Retina (tissue), 1 donor: ENCODE results near the gene NHEJ1.

Experiments
- DNase-seq: peaks from one replicate; pipeline ENCODE4 v3.0.0-alpha.2; 2016

NHEJ1 gene

DNA sequence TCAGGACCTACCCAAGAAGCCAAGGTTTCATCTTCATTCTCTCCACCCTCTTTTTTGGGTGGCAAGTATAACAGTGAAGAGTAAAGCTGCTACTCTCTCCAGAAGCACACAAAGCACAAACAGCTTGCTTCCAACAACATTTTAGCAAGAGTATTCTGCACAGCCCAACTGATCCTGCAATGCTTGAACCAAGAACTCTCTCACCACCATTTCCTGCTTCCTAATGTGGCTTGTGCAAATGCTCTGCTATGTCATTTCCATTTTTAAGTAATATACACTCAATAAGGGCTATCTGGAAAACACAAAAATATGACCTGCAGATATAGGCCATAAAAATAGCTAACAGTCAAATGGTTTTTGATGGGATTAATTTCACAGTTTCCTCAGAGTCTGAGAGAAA, 75.8 kb downstream of the NHEJ1 start:
- DNase-seq: no peak

- no peak for DNase-seq
Measured at GRCh38 chr2:219082332-219082958, 78.2 kb downstream of the NHEJ1 start.

DNA sequence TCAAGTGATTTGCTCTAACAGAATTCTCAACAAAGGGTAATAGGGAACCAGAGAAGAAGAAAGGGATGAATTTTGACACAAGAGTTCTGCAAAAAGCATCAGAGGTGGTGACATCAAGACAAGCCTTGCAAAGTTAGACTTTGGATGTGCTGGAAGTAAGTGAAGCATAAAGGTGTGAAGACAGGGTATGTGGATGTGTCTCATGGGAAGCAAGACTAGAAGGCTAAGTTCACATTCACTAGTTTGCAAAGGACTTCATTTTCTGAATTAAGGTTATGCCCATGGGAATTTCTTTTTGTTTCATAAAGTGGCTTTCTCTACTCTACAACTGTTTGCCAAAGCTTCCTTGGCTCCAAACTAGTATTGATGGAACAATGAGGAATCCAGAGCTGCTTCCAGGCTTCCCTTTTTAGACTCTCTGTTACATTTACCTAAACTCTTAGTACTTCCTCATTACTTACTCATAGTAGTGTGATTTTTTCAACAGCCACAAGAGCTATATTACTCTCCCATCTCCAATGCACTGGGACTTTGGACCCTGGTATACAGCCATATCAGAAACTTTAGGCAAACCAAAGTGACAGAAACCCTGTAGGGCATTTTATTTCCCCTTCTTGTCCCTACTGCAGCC, 78.8 kb downstream of the NHEJ1 start:
- no peak for DNase-seq

DNA sequence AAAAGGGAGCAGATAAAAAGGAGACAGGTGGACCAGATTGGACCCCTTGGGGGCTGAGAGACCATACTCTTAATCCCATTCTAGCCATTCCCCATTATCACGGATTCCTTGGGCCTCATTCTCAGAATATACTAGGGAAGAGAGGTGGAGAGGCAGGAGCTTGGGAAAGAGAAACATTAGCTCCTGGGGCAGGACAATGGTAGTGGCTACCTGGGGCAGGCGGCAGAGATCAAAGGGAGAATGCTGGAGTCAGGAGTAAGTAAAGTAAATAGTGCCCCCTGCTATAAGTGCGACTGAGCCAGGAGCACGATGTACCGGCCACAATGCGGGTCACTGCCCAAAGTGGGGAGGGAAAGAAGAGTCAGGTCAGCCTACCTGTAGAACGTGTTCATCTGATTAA, 79.5 kb downstream of the NHEJ1 start:
- DNase-seq: no peak

GRCh38 chr2:219079417-219079816, 81.2 kb downstream of the NHEJ1 start:
- DNase-seq: no peak

DNA sequence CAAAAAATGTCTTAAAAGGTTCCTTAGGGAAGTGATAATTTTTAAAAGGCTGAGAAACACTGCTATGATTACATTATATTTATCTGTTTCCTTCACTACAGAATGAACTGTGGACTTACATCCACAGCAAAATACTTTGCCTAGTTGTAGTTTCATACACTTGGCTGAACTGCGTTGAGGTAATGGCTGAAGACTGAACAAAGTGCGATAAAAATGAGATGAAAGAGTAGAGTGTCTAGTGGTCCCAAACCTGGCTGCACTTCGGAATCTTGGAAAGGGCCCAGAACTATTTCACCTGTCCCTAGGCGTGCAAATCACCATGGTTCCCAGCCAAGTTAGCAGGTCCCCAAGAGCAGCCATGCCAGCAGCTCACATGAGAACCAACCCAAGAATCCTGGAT, 81.7 kb downstream of the NHEJ1 start:
- DNase-seq: no peak

- DNase-seq: no peak
Measured at GRCh38 chr2:219078126-219078525, 82.5 kb downstream of the NHEJ1 start.

GRCh38 chr2:219076253-219076652, 84.4 kb downstream of the NHEJ1 start:
- DNase-seq: no peak

DNA sequence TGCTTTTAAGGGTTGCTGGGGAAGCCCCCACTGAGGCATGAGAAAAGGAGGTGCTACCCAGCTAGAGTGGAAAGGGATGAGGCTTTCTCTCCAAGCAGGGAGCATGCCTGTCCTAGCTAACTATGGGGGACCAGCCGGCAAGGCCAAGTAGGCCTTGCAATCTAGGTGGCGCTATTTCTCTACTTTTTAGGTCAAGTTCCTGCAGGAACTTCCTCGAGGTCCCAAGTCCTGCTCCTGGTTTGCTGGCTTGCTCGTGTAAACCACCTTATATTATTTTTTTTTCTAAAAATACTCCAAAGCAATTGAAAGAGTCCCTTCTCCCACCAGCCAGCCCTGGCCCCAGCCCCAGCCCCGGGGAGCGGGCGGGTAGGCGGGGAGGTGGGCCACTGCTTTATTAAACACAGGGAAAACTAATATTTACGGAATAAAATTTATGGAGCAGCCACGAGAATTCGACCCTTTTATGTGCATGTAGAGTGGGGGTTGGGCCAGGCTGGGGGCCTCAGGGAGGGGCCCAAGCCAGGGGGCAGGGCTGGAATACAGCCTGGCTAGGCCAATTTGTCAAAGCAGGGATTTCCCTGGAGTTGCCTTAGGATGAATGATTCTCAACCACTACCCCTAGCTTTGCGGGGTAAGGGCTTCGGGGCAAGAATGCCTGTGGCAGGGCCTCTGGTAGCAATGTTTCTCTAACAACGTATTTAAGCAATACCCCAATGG, 87.0 kb downstream of the NHEJ1 start:
- DNase-seq: peak; percentile 29

DNA sequence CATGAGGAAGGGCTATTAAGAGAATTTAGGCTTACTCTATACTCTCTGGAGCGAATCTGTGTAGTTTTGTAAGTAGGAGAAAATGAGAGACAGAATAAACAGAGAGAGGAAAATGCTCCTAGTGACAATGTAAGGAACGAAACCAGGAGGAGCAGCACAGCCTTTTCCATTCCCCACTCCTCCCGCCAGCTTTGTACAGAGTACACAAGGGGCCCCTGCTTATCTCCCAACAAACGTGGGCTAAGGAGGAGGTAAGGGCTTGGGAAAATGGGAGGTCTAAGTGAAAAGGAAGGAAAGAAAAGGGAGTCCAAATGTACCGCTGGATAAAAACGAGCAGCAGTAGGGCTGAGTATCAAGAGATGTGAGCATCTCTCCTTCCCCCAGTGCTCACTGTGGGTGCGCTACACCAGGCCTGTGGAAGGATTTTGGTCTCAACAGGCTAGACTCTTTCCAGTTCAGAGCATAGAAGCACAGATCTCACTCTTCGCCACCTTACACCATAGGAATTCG, 87.8 kb downstream of the NHEJ1 start:
- no peak for DNase-seq

- DNase-seq: no peak
Measured at GRCh38 chr2:219071131-219071816, 89.3 kb downstream of the NHEJ1 start.

DNA sequence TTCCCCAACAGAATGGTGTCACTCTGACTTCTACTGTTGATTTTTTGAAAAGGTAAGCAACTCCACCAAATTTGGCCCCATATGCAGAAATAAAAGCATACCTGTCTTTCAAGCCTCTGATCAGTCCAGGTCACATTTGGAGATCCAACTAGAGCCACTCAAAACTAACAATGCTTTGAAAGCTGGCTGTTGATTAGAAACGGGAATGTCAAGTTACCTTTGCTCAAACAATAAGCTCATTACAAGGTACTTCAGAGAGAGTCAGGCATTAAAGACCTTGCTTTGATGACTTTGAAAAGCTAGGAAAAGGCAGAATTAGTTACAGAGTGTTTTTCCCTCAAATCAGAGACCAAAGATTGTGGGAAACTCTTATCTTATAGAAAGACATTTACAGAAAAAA, 95.1 kb downstream of the NHEJ1 start:
- no peak for DNase-seq

DNA sequence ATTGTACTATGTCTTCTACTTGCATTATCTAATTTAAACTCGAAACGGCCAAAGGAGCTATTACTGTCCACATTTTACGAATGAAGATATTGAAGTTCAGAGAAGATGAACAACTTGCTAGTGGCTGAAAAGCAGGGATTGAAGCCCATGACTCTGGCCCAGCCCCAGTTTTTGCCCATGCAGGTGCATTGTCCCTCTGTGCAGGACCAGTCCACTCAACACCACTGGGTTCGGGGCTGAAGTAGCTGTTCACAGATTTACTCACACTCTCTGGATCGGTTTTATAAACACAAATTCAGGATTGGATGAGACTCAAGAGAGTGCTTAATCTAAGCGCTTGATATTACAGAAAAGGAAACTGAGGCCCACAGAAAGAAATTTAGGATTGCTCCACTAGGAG, 98.5 kb downstream of the NHEJ1 start:
- DNase-seq: no peak

GRCh38 chr2:219060821-219061791, 99.5 kb downstream of the NHEJ1 start, which contains the start of gene IHH:
Gene IHH (minus strand): TSS chr2:219060921. CDS start chr2:219060467, 454 bp downstream.
- DNase-seq: peak; percentile 22

DNA sequence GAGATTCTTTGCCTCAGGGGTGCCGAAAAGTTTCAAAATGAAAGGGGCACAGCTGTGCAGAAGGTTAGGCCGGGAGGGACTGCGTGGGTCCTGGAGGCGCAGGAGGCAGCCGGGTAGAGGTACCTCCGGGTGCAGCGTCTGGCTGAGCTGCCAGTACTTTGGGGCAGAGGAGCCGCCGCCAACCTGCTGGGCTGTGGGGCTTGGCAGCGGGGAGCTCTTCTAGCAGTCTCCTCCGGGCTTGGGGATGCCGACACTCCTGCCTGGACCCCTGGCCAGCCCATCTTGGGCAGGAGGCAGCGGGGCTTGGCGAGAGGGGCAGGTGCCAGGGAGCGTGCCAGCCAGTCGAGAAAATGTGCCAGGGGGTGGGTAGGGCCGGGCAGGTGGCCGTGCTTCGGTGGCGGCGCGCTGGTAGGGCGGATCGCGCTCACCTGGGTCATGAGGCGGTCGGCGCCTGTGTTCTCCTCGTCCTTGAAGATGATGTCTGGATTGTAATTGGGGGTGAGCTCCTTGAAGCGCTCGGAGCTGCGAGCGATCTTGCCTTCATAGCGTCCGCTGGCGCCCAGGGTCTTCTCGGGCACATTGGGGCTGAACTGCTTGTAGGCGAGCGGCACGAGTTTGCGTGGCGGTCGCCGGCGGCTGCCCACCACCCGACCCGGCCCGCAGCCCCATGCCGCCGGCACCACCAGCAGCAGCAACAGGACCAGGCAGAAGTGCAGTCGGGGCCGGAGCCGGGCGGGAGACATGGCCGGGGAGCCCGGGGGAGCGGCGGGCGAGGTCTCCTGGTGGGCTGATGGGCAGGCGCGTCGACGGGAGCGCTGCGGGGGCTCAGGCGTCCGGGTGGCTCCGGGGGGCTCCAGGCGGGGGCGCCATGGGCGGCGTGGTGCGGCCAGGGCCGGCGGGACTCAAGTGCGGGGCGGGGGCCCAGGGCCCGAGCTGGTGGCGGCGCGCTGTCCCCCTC, 100.6 kb downstream of the NHEJ1 start:
- DNase-seq: peak; percentile 57

GRCh38 chr2:219059375-219059724, 101.3 kb downstream of the NHEJ1 start:
- DNase-seq: peak; percentile 40

DNA sequence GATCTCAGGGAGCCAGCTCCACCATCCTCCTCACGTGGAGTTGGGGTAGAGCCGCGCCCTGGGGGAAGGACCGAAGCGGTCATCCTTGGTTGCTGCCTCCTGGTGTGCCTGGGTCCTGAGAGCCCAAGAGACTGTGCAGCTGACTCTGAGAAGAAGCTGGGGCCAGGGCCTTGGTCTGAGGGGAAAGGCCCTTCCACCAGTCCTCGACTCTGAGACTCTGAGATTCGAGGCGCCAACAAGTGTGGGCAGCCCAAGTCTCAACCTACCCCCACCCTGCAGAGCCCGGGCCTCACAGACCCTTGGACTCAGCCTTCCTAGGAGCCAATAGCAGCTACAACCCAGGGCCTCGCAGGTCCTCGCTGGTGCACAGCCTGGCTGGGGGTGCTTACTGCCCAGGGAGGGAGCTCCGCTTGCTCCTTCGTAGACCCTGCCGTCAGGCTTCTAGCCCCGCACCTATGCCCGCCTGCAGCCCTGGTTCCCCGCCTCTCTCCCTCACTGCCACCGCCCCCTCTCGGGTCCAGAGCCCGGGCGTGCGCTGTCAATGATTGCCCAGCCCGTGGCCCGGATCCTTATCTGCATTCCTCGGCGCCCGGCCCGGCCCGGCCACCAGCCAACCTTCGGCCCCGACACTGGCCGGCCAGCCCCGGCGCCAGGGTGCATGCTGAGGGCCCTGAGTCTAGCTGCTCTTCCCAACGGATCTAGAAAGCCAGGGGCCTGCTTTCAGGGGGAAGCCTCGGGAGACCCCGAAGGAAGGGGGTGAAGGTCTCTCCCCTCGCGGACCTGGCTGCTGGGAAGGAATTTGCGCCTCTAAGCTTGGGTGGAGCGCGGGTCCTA, 101.9 kb downstream of the NHEJ1 start:
- peak; percentile 44 for DNase-seq

DNA sequence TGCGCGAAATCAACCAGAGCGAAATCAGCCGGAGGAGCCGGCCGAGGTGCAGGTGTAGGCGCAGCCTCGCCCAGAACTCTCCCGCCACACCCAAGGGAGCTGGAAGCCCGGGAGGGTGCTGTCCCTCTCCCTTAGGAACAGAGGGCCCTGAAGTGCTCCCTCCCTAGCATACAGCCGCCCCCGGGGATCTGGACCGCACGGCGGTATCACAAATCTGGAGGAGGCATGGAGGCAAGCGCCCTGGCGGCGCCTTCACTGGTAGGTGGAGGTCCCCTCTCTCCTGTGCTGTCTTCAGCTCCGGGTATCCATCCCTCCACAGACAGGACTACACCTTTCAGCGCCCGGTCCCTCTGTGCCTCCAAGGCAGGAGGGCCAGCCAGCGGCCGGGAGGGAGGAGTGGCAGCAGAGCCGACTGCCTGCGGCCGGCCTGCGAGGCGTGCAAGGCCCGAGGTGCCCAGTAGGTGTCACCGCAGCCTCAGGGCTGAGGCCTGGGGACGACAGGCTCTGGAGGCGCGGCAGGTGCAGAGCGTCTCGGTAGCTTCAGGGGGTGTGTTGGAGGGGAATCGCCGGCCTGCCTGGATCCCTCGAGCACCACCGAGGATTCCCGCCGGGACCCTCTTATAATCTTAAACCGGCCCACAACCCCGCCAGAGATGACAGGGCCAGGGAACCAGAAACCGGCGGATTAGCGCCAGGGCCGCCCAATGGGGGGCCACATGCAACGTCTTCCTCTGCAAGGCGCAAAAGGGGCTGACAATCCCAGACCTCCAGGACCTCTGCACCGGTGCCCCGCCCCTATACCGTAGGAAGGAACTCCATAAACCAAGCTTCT, 102.7 kb downstream of the NHEJ1 start:
- DNase-seq: peak; percentile 88
